HG02885 (cell line): Measurements from ENCODE around the gene GALR3.

Experiments
- ATAC-seq: cut with Tn5 transposase; IDR thresholded peaks from one replicate; pipeline ENCODE4 v1.9.1; 2021; ENCODE audit warnings: mild to moderate bottlenecking; ENCODE audit not compliant: unreplicated experiment, poor library complexity

Gene GALR3

GRCh38 chr22:37818409-37819104 is 4.6 kb upstream of the GALR3 start:
- no peak for ATAC-seq

DNA sequence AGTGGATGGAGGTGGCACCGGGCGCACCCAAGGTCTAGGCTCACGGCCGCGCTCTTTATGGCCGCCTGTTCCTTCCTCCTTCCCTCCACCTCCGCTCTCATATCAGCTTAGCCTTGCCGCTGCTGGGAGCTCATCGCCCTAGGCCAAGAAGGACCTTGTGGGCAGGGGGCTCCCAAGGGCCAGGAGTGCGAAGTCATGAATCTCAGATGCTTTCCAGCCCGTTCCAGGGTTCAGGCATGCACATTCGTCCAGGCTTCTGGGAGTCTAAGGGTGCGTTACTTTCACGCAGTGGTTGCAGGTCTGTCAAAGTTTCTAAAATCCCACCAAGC is 4.1 kb upstream of the GALR3 start:
- no peak for ATAC-seq

DNA sequence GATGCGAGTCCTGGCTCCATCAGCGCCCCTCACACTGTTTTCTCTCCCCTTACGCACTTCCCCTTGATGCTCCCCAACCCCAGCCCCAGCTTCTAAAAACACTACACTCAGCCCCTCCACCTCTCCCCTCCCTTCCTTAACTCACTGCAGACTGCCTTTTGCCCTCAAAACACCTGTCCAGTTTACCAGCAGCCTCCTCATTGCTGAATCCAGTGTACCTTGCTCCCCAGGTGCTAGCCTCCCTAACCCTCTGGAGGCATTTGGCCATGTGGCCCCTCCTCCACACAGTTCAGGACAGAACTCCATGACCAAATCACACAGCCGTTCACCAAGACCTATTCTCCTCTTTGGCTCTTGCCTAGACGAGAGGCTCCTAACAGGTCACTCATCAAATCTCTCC is 2.8 kb upstream of the GALR3 start:
- no peak for ATAC-seq

GRCh38 chr22:37822079-37822833 is 926 bp upstream of the GALR3 start:
- no peak for ATAC-seq

DNA sequence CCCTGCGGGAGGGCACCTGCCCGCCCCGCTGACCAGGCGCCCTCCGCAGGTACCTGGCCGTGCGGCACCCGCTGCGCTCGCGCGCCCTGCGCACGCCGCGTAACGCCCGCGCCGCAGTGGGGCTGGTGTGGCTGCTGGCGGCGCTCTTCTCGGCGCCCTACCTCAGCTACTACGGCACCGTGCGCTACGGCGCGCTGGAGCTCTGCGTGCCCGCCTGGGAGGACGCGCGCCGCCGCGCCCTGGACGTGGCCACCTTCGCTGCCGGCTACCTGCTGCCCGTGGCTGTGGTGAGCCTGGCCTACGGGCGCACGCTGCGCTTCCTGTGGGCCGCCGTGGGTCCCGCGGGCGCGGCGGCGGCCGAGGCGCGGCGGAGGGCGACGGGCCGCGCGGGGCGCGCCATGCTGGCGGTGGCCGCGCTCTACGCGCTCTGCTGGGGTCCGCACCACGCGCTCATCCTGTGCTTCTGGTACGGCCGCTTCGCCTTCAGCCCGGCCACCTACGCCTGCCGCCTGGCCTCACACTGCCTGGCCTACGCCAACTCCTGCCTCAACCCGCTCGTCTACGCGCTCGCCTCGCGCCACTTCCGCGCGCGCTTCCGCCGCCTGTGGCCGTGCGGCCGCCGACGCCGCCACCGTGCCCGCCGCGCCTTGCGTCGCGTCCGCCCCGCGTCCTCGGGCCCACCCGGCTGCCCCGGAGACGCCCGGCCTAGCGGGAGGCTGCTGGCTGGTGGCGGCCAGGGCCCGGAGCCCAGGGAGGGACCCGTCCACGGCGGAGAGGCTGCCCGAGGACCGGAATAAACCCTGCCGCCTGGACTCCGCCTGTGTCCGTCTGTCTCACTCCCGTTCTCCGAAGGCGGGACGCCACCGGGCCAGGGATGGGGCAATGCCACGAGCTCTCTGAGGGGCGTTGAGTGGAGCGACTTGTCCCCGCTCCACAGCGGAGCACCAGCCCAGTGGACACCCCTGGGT is 1.8 kb downstream of the GALR3 start:
- ATAC-seq, result no peak

GRCh38 chr22:37827056-37827455 is 3.9 kb downstream of the GALR3 start:
- no peak for ATAC-seq

GRCh38 chr22:37830093-37830842 is 7.1 kb downstream of the GALR3 start:
- ATAC-seq, result no peak

GRCh38 chr22:37831472-37831871 is 8.3 kb downstream of the GALR3 start:
- no peak for ATAC-seq

GRCh38 chr22:37832022-37832857 is 9.1 kb downstream of the GALR3 start:
- no peak for ATAC-seq

- no peak for ATAC-seq
These were observed 19.0 kb downstream of the GALR3 start for GRCh38 chr22:37842015-37842793.

DNA sequence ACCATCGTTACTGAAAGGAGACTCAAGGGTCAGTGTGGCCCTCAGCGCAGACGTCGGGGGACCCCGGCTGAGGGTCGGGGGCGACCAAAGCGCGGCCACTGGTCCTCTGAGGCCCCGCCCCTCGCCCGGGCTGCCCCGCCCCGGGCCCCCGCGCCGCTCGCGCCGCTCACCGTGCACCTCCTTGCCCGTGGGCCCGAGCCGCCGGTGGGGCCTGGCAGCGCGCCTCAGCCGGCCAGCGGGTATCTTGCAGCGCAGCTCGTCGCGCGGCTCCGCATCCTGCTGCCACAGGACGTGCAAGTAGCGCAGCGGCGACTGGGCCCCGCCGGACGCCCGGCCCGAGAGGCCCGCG is 20.5 kb downstream of the GALR3 start:
- ATAC-seq, result peak; percentile 41

DNA sequence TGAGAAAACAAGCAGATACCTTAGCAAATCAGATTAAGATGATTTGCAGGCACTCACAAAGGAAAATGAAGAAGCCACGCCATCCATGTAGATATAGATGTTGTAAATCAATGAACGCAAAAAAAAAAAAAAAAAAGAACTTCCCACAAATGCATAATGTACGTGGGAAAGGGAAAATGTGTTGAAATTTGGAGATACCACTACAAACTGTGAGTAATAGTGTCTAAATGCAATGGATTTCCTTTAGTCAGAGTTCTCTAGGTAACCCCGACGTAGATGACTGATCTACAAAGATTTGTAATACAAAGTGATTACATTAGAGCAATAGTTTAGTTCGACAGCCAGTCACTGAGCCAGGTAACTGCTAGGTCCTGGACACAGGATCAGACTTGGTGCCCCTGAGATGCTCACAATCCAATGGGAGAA is 21.7 kb downstream of the GALR3 start:
- no peak for ATAC-seq

- no peak for ATAC-seq
These were observed 23.3 kb downstream of the GALR3 start for GRCh38 chr22:37846433-37846832.

DNA sequence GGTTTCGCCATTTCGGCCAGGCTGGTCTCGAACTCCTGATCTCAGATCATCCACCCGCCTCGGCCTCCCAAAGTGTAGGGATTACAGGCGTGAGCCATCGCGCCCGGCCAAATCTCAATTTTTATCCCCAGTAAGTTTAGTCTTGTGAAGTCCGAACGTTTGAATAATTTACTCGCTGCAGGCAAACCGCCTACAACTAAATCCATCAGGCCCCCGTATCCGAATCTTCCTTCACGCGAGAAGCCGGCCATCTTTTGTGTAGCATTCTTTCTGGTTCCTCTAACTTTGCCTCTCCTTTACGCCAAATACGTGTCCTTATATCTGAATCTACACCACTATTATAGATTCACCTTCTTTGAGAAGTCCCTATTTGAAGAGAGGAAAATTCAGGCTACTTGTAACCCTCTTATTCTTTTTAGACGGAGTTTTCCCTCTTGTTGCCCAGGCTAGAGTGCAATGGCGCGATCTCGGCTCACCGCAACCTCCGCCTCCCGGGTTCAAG is 25.5 kb downstream of the GALR3 start:
- no peak for ATAC-seq

GRCh38 chr22:37849089-37849751 is 26.0 kb downstream of the GALR3 start, which contains the start of gene EIF3L:
Gene EIF3L, plus strand, starts transcription at chr22:37849419. Its CDS starts 31 bp downstream, at chr22:37849450.
- ATAC-seq, result peak; percentile 63

DNA sequence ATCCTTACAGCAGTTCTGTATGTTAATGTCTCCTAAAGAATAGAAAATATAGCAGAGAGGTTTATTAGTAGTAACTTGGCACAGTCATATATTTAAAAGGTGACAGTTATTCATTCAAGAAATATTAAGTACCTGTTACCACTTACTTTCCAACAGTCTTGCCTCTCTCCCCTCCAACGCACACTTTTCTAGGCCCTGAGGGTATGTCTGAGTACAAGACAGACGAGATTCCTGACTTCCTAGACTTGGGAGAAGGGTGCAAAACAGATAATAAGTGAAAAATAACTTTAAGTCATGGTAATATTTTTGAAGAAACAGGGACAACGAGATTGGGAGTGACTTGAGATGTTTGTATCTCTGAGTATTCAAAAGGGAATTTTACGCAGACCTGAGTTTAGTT is 27.6 kb downstream of the GALR3 start:
- no peak for ATAC-seq

DNA sequence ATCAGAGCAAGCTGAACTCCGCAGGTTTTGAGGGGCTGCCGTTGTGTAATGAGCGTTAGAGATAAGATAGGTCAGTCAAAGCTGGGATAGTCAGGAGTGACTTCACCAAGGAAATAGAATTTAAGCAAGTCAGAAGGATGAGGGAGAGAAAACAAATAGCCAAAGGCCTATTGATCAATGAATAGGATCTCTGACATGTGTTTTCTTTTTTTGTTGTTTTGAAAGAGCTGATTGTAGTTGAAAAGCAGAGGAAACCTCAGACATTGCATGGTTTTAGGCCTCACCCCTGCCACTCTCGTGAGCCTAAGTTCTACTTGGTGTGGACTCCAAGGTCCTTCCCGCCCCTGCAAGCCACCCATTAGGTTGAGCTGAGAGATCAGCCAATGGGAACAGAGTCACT is 29.2 kb downstream of the GALR3 start:
- ATAC-seq, result no peak

GRCh38 chr22:37854946-37855345 is 31.8 kb downstream of the GALR3 start:
- ATAC-seq, result no peak
